Psoas muscle (tissue), 8 donors: Measurements from ENCODE around the gene RHOJ. TPM values are rescaled to one million over a fixed set of nuclear protein-coding genes. Genes with fewer than 3 reads are reported as not detected.
A peak's percentile ranks its signal among the peaks of the same experiment; 100 is the strongest.

ENCODE experiments used
- ATAC-seq, 4 donors: fragments of 200-7000 bp; cut with Tn5 transposase; one replicate each; pipeline ENCODE4 v1.9.1; 2020; ENCODE audit warnings: moderate library complexity in 3 of 4, mild to moderate bottlenecking in 2 of 4
- DNase-seq, 2 donors: peaks; one replicate each; pipeline ENCODE4 v3.0.0-alpha.2; 2020
- H3K27ac ChIP-seq: fragments of 200-600 bp; one replicate; pipeline ENCODE4 v1.8.0; 2022
- H3K27me3 ChIP-seq, 3 donors: fragments of 200-600 bp in 1 of 3; one replicate each; pipeline versions ENCODE4 v1.6.1 to v1.8.0; 2013 to 2022; ENCODE audit warnings: low read length in 2 of 3, mild to moderate bottlenecking in 2 of 3, moderate library complexity in 1 of 3; ENCODE audit not compliant: insufficient read depth in 3 of 3
- H3K36me3 ChIP-seq, 2 donors: fragments of 200-600 bp in 1 of 2; one replicate each; pipeline versions ENCODE4 v1.6.1 to v1.8.0; 2013 to 2022; ENCODE audit warnings: low read depth in 1 of 2, mild to moderate bottlenecking in 1 of 2, moderate library complexity in 1 of 2; ENCODE audit not compliant: insufficient read depth in 1 of 2
- H3K4me1 ChIP-seq: fragments of 200-600 bp; one replicate; pipeline ENCODE4 v1.8.0; 2022
- H3K4me3 ChIP-seq: fragments of 200-600 bp; one replicate; pipeline ENCODE4 v1.8.0; 2022; ENCODE audit warnings: mild to moderate bottlenecking
- H3K9me3 ChIP-seq: fragments of 200-600 bp; one replicate; pipeline ENCODE4 v1.8.0; 2022
- CTCF ChIP-seq: fragments of 200-600 bp; IDR thresholded peaks from one replicate; pipeline ENCODE4 v1.8.0; 2022; ENCODE audit warnings: antibody characterized with exemption
- WGBS, 3 donors: extraction: QIAGEN DNeasy Blood & Tissue Kit; methylation state at CpG; one replicate each; pipeline versions ENCODE4 v1.1.6 to v1.1.7; 2013; 5-methylcytosine and 5-hydroxymethylcytosine counted together
- intact Hi-C, 2 donors: fragments of 100-400 bp; cut with DNase I; formaldehyde crosslinking; loops; one replicate each; pipeline versions ENCODE4 v1.11.0 to v1.14.2; 2022
- polyA plus RNA-seq, 3 donors: library from polyadenylated mRNA; stranded (reverse); fragments of 200-250 nt; gene quantifications; one replicate each; pipeline ENCODE4 v1.2.3, GENCODE V29; 2013
- total RNA-seq, 4 donors: library from RNA; stranded (reverse); fragmentation: NEBNext Ultra II Directional in 2 of 4; extraction: Animal tissue kit (Norgen Biotek cat#: 25700) in 2 of 4; gene quantifications; one replicate each; pipeline versions ENCODE4 v1.2.1 to v1.2.4, GENCODE V29; 2021 to 2023
- donor health status: healthy with polysubstance abuse.
- donor health status: DM: no; HTN: no; CAD: no; lungs with moderate emphysema.
- donor health status: Bipolar disorder and iron deficiency.
- donor health status: healthy.
- donor health status: DM: yes; HTN: yes; CAD: no.
- donor health status: DM: no; HTN: no; CAD: no.
- donor health status: DM: no; HTN: no; CAD: no.
- donor health status: DM: yes; HTN: yes; CAD: no.

RHOJ gene
- total and polyA plus RNA-seq, 7 donors = 2.2 to 7.5 (median 3.7) TPM

GRCh38 chr14:63203015-63203414, 1.2 kb upstream of the RHOJ start:
- ATAC-seq = no peak
- Histone ChIP-seq H3K27me3 (no peaks in the 10 kb centered on the region), H3K4me3 (no peak overlapping the region), H3K27ac (peak overlapping the region; percentile 67), H3K36me3 (no peaks in the 10 kb centered on the region), H3K4me1 (no peaks in the 10 kb centered on the region), H3K9me3 (no peaks in the 10 kb centered on the region)
- 94 to 97% (median 96%) methylated on average over 2 of the region's 2 CpGs for WGBS, 3 donors
- DNase-seq = no peak
- intact Hi-C loops = no loop called here
- no peak for TF ChIP-seq CTCF

- peak overlapping the region; percentile 67 for H3K27ac ChIP-seq
- intact Hi-C loops = no loop called here
- H3K4me1 ChIP-seq = no peaks in the 10 kb centered on the region
- no peak for TF ChIP-seq CTCF
- ATAC-seq (peak; percentile 60 to 87 (median 80)), DNase-seq (peak; percentile 70 to 80)
- peak overlapping the region; percentile 63 for H3K4me3 ChIP-seq
- H3K36me3 ChIP-seq = no peaks in the 10 kb centered on the region
- WGBS, 3 donors = 5 to 8% (median 5%) methylated on average over 11 of the region's 11 CpGs
- H3K27me3 ChIP-seq = peaks cover 0 to under 1% (median 0%) of the 10 kb centered on the region in 3 donors
- no peaks in the 10 kb centered on the region for H3K9me3 ChIP-seq
Measured at GRCh38 chr14:63203618-63204406, 431 bp upstream of the RHOJ start.

GRCh38 chr14:63205044-63205575, 867 bp downstream of the RHOJ start:
- 11 to 19% (median 12%) methylated on average over 10 of the region's 10 CpGs for WGBS, 3 donors
- TF ChIP-seq CTCF = no peak
- Histone ChIP-seq H3K9me3 (no peaks in the 10 kb centered on the region), H3K4me1 (no peaks in the 10 kb centered on the region), H3K4me3 (peak overlapping the region; percentile 63), H3K27me3 (peaks cover 0 to 4% (median 0%) of the 10 kb centered on the region in 3 donors), H3K27ac (peak overlapping the region; percentile 67), H3K36me3 (no peaks in the 10 kb centered on the region)
- ATAC-seq = peak in 1 of 4 donors; percentile 50
- DNase-seq = no peak
- intact Hi-C loops = no loop called here

GRCh38 chr14:63205866-63206265, 1.6 kb downstream of the RHOJ start:
- Histone ChIP-seq H3K4me1 (no peaks in the 10 kb centered on the region), H3K9me3 (no peaks in the 10 kb centered on the region), H3K27me3 (peaks cover 0 to 4% (median 2%) of the 10 kb centered on the region in 3 donors), H3K4me3 (peak overlapping the region; percentile 63), H3K27ac (peak overlapping the region; percentile 67), H3K36me3 (no peaks in the 10 kb centered on the region)
- no peak for DNase-seq
- no peak for ATAC-seq
- TF ChIP-seq CTCF = no peak
- intact Hi-C loops = no loop called here
